ENCODE measurements around the gene CCDC33. TPM values are rescaled to one million over a fixed set of nuclear protein-coding genes. Genes with fewer than 3 reads are reported as not detected.

Gene CCDC33
- total RNA-seq, 1 donor from 2014 or later, result 0.41 TPM

DNA sequence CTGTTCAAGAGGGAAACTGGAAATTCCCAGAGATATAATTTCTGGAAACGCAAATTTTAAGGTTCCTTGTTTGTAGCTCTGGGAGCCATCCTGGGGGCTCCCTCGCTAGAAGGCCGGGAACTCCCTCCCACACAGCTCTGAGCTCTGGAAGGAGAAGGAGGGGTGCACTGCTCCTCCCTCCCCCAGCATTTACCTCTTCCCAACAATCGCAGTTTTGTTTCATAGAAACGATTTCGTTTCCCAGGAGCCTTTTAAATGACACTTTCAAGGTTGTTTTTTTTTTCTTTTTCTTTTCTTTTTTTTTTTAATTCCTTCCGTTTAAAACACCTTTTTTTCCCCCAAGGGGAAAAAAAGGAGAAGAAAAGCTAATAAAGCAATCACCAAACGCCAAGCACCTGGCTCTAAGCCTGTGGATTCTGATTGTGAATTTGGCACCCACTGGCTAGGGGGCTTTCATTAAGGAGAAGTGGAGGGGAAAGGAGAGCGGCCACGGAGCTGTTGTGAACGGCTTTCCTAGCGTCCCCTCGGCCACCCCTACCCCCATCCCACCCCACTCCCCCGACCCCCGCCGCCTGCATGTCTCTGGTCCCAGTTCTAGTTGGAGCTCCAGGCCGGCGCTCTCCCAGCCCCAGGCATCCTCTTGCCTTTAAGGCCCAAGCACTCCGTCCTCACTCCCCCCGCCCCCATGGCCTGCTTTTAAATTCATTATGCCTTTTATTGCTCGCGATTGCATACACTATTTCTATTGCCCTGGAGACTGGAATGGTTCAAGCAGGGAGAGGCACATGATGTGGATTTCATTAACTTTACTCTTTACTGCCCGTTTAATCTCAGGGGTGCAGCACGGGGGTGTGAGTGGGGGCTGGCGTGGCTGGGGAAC lies 13.6 kb upstream of the CCDC33 start:
- TF ChIP-seq, protein P1, sequence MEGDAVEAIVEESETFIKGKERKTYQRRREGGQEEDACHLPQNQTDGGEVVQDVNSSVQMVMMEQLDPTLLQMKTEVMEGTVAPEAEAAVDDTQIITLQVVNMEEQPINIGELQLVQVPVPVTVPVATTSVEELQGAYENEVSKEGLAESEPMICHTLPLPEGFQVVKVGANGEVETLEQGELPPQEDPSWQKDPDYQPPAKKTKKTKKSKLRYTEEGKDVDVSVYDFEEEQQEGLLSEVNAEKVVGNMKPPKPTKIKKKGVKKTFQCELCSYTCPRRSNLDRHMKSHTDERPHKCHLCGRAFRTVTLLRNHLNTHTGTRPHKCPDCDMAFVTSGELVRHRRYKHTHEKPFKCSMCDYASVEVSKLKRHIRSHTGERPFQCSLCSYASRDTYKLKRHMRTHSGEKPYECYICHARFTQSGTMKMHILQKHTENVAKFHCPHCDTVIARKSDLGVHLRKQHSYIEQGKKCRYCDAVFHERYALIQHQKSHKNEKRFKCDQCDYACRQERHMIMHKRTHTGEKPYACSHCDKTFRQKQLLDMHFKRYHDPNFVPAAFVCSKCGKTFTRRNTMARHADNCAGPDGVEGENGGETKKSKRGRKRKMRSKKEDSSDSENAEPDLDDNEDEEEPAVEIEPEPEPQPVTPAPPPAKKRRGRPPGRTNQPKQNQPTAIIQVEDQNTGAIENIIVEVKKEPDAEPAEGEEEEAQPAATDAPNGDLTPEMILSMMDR (IDR thresholded peaks at IDR 0.05; ENCODE audit: insufficient read depth, low read depth, low read length), result no peak
- no peak for TF ChIP-seq EZH2 (IDR thresholded peaks at IDR 0.05; ENCODE audit: insufficient read depth, low read length)
- Histone ChIP-seq H4K20me1 (ENCODE audit: insufficient read depth, low read length) (no peaks in the 10 kb centered on the region), H3K9ac (ENCODE audit: low read length) (no peak overlapping the region), H3K4me2 (ENCODE audit: low read length) (no peak overlapping the region), H3K27me3 (ENCODE audit: insufficient read depth, low read length) (peaks cover 11% of the 10 kb centered on the region), H3K36me3 (ENCODE audit: insufficient read depth, low read length) (no peaks in the 10 kb centered on the region), H3K27ac (ENCODE audit: low read depth, low read length) (no peak overlapping the region), H3K9me3 (ENCODE audit: insufficient read depth, low read depth, low read length) (no peaks in the 10 kb centered on the region), H3K4me1 (ENCODE audit: insufficient read depth, low read length) (peaks cover 16% of the 10 kb centered on the region), H3K4me3 (ENCODE audit: insufficient read depth, low read depth, low read length) (no peak overlapping the region), H3K79me2 (ENCODE audit: insufficient read depth, low read length) (no peaks in the 10 kb centered on the region), H2AFZ (ENCODE audit: low read depth, low read length) (no peak overlapping the region)
- DNase-seq (ENCODE audit: low read depth), result no peak
- H3K4me1 Mint-ChIP-seq (ENCODE audit: low read depth, unreplicated experiment), result peaks cover 26% of the 10 kb centered on the region
- no peak for FAIRE-seq
- H3K36me3 Mint-ChIP-seq (ENCODE audit: low read depth, unreplicated experiment), result no peaks in the 10 kb centered on the region
- no peaks in the 10 kb centered on the region for H3K9me3 Mint-ChIP-seq (ENCODE audit: unreplicated experiment)
- H3K27ac Mint-ChIP-seq (ENCODE audit: unreplicated experiment), result no peak overlapping the region
- no peak overlapping the region for H3K4me3 Mint-ChIP-seq (ENCODE audit: unreplicated experiment)
- peaks cover 51% of the 10 kb centered on the region for H3K27me3 Mint-ChIP-seq (ENCODE audit: low read depth, unreplicated experiment)

DNA sequence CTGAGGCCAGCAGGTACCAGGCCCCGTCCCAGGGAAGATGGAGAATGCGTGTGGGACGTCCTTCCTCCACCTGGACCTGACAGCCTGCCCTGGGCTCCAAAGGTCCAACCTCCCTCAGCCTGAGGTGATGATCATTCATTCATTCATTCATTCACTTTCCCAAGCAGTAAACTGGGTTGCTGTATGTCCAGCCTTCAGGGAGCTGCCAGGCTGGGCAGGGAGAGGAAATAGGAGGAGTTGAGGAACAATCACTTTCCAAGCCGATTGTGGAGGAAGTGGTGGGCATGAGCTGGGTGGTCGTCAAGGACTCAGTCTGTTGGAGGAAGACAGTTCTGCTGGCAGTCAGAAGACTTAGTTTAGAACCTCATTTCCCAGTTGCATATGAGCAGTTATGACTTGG lies 10.2 kb upstream of the CCDC33 start:
- Histone ChIP-seq H3K4me3 (ENCODE audit: insufficient read depth, low read depth, low read length) (no peak overlapping the region), H3K27me3 (ENCODE audit: insufficient read depth, low read length) (peaks cover 6% of the 10 kb centered on the region), H2AFZ (ENCODE audit: low read depth, low read length) (no peak overlapping the region), H3K9me3 (ENCODE audit: insufficient read depth, low read depth, low read length) (no peaks in the 10 kb centered on the region), H3K27ac (ENCODE audit: low read depth, low read length) (no peak overlapping the region), H3K36me3 (ENCODE audit: insufficient read depth, low read length) (no peaks in the 10 kb centered on the region), H3K79me2 (ENCODE audit: insufficient read depth, low read length) (no peaks in the 10 kb centered on the region), H4K20me1 (ENCODE audit: insufficient read depth, low read length) (no peaks in the 10 kb centered on the region), H3K4me2 (ENCODE audit: low read length) (no peak overlapping the region), H3K9ac (ENCODE audit: low read length) (no peak overlapping the region), H3K4me1 (ENCODE audit: insufficient read depth, low read length) (peaks cover 24% of the 10 kb centered on the region)
- TF ChIP-seq, protein P1 (IDR thresholded peaks at IDR 0.05; ENCODE audit: insufficient read depth, low read depth, low read length), result no peak
- no peak for TF ChIP-seq EZH2 (IDR thresholded peaks at IDR 0.05; ENCODE audit: insufficient read depth, low read length)
- H3K9me3 Mint-ChIP-seq (ENCODE audit: unreplicated experiment), result no peaks in the 10 kb centered on the region
- H3K4me1 Mint-ChIP-seq (ENCODE audit: low read depth, unreplicated experiment), result peaks cover 24% of the 10 kb centered on the region
- DNase-seq (ENCODE audit: low read depth), result no peak
- no peak for FAIRE-seq
- no peak overlapping the region for H3K27ac Mint-ChIP-seq (ENCODE audit: unreplicated experiment)
- H3K36me3 Mint-ChIP-seq (ENCODE audit: low read depth, unreplicated experiment), result no peaks in the 10 kb centered on the region
- H3K4me3 Mint-ChIP-seq (ENCODE audit: unreplicated experiment), result no peak overlapping the region
- H3K27me3 Mint-ChIP-seq (ENCODE audit: low read depth, unreplicated experiment), result peaks cover 44% of the 10 kb centered on the region
